HG03064 (cell line): ENCODE measurements around the gene SGCE.
"Not testable (repeated sequence)": the region's sequence is repeated elsewhere in the genome, so short reads cannot be mapped to it uniquely, and the experiment has no call there.

Source experiments
- ATAC-seq: cut with Tn5 transposase; IDR thresholded peaks from one replicate; pipeline ENCODE4 v1.9.1; 2021; ENCODE audit warnings: low read depth; ENCODE audit not compliant: unreplicated experiment

Gene SGCE

GRCh38 chr7:94655848-94656657 lies at the start of gene SGCE:
TSS of gene SGCE (minus strand) at chr7:94656133. CDS start at chr7:94656098, 35 bp downstream.
- no peak for ATAC-seq

- ATAC-seq = not testable (repeated sequence)
Observed at GRCh38 chr7:94705155-94706021, 49.5 kb upstream of the SGCE start.

GRCh38 chr7:94701555-94701973 lies 45.6 kb upstream of the SGCE start:
- no peak for ATAC-seq

GRCh38 chr7:94700926-94701554 lies 45.1 kb upstream of the SGCE start:
- ATAC-seq = no peak

DNA sequence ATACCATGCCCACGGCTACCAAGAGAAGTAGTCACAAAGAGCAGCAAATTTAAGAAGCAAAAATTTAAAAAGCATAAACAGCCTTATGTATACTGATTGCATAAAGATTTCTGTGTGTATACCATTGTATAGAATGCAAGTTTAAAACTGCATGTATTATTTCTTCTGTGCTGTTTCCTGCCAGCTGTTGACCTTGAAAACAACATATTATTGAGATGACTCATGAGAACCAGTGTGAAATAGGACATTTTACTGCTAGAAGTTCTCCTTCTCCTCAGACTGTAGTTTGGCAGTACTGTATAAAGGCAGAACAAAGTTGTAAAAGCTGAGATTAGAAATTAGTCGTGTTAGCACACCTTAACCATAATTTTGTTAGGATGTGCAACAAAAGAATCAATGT lies 42.3 kb upstream of the SGCE start:
- ATAC-seq = no peak

GRCh38 chr7:94697035-94697974 lies 41.4 kb upstream of the SGCE start:
- ATAC-seq = no peak

- no peak for ATAC-seq
Observed at GRCh38 chr7:94687810-94688209, 31.9 kb upstream of the SGCE start.

DNA sequence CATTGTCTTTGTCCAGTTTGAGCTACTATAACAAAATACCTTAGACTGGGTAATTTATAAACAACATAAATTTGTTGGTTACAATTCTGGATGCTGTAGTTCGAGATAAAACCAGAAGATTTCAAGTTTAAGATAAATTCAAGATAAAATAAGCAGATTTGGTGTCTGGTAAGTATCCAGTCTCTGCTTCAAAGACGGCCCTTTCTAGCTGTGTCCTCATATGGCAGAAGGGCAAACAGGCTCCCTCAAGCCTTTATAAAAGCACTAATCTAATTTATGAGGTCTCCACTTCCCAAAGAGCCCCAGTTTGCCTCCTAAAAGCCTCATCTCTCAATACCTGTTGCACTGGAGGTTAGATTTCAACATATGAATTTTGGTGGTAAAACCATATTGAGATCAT lies 31.1 kb upstream of the SGCE start:
- no peak for ATAC-seq

GRCh38 chr7:94683066-94683465 lies 27.1 kb upstream of the SGCE start:
- no peak for ATAC-seq

GRCh38 chr7:94679358-94679757 lies 23.4 kb upstream of the SGCE start:
- no peak for ATAC-seq

GRCh38 chr7:94676431-94676830 lies 20.5 kb upstream of the SGCE start:
- no peak for ATAC-seq

- ATAC-seq = no peak
Observed at GRCh38 chr7:94675356-94675755, 19.4 kb upstream of the SGCE start.

GRCh38 chr7:94671444-94672235 lies 15.7 kb upstream of the SGCE start:
- ATAC-seq = no peak

DNA sequence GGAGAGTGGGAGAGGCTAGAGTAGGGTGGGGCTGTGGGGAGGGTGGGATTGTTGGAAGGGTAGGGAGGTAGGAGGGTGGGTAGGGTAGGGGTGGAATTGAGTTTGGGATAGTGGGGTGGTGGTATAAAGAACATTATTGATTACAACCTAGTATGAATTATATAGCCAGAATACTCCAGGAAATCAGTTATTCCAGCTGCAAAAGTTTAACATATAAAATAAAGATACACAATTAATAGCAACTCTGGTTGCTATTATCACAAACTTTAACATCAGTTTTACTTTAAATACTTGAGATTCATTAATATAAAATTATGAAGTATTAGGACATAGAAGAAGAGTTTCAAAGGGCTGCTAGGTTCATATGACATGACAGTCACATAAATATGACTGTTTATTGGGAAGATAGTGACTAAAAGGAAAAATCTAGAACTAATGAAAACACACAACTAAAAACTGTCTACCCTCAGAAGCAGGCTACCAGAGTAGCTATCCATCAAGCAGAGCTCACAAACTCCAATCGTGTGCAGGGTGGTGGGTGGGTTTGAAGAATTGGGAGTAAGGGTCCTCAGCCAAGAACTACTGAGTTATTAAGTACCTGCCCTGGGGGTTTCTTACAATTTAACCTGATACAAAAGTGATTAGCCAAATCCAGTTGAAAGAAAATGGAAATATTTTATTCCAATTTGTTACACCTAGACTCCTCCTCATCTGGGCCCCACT lies 14.0 kb upstream of the SGCE start:
- ATAC-seq = no peak

DNA sequence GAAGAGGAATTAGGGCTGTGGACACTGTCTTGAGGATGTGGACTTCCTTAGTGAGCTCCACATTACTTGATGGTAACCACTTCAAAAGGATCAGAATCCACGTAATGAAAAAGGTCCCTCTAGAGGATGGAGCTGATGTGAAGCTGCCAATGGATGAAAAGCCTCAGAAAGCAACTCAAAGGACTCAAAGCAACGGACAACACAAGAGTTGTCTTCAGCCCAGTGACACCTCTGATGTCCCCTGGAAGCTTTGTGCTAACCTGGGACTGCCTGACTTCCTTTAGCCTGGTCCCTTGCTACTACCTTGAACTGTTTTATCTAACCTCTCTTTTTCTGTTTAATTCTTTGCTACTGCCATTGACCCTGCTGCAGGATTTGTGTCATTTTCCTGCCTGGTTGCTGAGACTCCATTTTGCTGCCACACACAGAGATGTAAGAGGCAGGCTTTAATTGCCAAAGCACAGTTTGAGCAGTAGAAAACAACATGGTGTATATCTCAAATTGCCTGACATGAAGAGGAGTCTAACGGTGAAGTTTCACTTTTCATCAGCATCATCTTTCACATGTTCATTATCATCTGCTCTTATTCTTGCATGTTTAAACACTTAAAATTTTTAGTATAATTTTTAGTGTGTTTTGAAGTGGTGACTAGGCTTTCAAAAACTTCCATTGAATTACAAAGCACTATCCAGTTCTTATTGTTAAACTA lies 11.1 kb upstream of the SGCE start:
- ATAC-seq = no peak

DNA sequence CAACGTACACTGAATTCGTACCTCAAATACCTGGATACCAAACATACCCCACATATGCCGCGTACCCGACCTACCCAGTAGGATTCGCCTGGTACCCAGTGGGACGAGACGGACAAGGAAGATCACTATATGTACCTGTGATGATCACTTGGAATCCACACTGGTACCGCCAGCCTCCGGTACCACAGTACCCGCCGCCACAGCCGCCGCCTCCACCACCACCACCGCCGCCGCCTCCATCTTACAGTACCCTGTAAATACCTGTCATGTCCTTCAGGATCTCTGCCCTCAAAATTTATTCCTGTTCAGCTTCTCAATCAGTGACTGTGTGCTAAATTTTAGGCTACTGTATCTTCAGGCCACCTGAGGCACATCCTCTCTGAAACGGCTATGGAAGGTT lies 9.5 kb upstream of the SGCE start:
- ATAC-seq = no peak

GRCh38 chr7:94664023-94664422 lies 8.1 kb upstream of the SGCE start:
- ATAC-seq = no peak

- ATAC-seq = no peak
Observed at GRCh38 chr7:94662548-94662947, 6.6 kb upstream of the SGCE start.
